Measurements from ENCODE around the gene CCL7.

Gene CCL7

GRCh38 chr17:34305606-34306005 is 35.6 kb downstream of the CCL7 start:
- Histone ChIP-seq H3K9me3 (ENCODE audit: control insufficient read depth, insufficient read depth, low read length) (no peaks in the 10 kb centered on the region), H3K4me2 (ENCODE audit: low read length) (no peak overlapping the region), H3K4me1 (ENCODE audit: control insufficient read depth, low read length) (no peaks in the 10 kb centered on the region), H3K9me2 (replicated peaks; ENCODE audit: control insufficient read depth, low read length) (no peaks in the 10 kb centered on the region), H3K79me2 (ENCODE audit: control insufficient read depth, low read length) (no peaks in the 10 kb centered on the region), H3K4me3 (ENCODE audit: low read length) (no peak overlapping the region), H3K36me3 (ENCODE audit: control insufficient read depth, low read length) (no peaks in the 10 kb centered on the region), H3F3A (ENCODE audit: control insufficient read depth, insufficient read depth) (no peaks in the 10 kb centered on the region), H3K27ac (ENCODE audit: low read depth, low read length) (no peak overlapping the region), H3K27me3 (ENCODE audit: control insufficient read depth, low read length) (no peaks in the 10 kb centered on the region; the same call in 1 of the 2 replicates), H4K20me1 (ENCODE audit: control insufficient read depth, insufficient read depth, low read depth, low read length) (no peaks in the 10 kb centered on the region)
- TF ChIP-seq EZH2phosphoT487 (IDR thresholded peaks at IDR 0.05; ENCODE audit: borderline replicate concordance, low read length), result no peak
- TF ChIP-seq, protein P1, sequence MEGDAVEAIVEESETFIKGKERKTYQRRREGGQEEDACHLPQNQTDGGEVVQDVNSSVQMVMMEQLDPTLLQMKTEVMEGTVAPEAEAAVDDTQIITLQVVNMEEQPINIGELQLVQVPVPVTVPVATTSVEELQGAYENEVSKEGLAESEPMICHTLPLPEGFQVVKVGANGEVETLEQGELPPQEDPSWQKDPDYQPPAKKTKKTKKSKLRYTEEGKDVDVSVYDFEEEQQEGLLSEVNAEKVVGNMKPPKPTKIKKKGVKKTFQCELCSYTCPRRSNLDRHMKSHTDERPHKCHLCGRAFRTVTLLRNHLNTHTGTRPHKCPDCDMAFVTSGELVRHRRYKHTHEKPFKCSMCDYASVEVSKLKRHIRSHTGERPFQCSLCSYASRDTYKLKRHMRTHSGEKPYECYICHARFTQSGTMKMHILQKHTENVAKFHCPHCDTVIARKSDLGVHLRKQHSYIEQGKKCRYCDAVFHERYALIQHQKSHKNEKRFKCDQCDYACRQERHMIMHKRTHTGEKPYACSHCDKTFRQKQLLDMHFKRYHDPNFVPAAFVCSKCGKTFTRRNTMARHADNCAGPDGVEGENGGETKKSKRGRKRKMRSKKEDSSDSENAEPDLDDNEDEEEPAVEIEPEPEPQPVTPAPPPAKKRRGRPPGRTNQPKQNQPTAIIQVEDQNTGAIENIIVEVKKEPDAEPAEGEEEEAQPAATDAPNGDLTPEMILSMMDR (IDR thresholded peaks at IDR 0.05; ENCODE audit: low read depth, low read length, poor library complexity, severe bottlenecking), result no peak

DNA sequence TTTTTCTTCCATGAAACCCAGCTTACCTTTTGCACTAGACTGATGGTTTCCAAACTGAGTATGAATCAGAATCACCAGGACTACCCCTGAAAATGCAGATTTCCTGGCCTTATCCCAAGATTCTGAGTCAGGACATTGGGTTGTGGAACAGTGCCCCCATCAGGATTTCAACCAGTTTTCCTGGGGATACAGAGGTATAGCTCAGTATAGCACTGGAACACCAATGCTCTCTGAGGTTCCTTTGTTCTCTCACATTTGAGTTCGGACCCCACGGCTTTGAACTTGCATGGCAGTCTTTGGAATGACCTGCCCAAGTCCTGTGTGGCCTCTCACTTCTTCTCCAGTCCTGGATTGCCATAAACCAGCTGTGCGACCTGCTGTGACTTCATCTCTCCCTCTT is 36.4 kb downstream of the CCL7 start:
- Histone ChIP-seq H3K79me2 (ENCODE audit: control insufficient read depth, low read length) (no peaks in the 10 kb centered on the region), H3K36me3 (ENCODE audit: control insufficient read depth, low read length) (no peaks in the 10 kb centered on the region), H3K9me3 (ENCODE audit: control insufficient read depth, insufficient read depth, low read length) (no peaks in the 10 kb centered on the region), H3K4me1 (ENCODE audit: control insufficient read depth, low read length) (no peaks in the 10 kb centered on the region), H3K27me3 (ENCODE audit: control insufficient read depth, low read length) (no peaks in the 10 kb centered on the region; the same call in 1 of the 2 replicates), H3F3A (ENCODE audit: control insufficient read depth, insufficient read depth) (no peaks in the 10 kb centered on the region), H3K27ac (ENCODE audit: low read depth, low read length) (no peak overlapping the region), H3K4me2 (ENCODE audit: low read length) (no peak overlapping the region), H3K4me3 (ENCODE audit: low read length) (no peak overlapping the region), H4K20me1 (ENCODE audit: control insufficient read depth, insufficient read depth, low read depth, low read length) (no peaks in the 10 kb centered on the region), H3K9me2 (replicated peaks; ENCODE audit: control insufficient read depth, low read length) (no peaks in the 10 kb centered on the region)
- TF ChIP-seq, protein P1 (IDR thresholded peaks at IDR 0.05; ENCODE audit: low read depth, low read length, poor library complexity, severe bottlenecking), result no peak
- TF ChIP-seq EZH2phosphoT487 (IDR thresholded peaks at IDR 0.05; ENCODE audit: borderline replicate concordance, low read length), result no peak

DNA sequence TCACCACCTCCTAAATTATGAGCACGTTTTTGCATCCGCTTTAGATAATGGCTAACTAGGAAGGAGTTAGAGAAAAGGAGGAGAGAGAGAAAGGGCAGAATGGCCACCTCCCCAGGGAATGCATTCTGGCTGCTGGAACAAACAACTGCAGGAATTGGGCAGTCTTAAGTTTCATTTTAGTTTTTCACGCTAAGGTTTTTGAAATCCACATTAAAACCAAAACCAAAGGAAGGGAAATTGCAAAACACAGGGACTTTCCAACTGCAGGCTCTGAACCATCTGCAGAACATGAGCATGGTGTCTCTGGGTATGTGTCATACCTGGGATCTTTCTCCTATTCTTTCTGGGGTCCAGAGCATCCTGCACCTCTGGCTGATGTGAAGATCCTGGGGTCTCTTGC is 37.1 kb downstream of the CCL7 start:
- no peaks in the 10 kb centered on the region for H3K79me2 ChIP-seq (ENCODE audit: control insufficient read depth, low read length)
- H3K9me2 ChIP-seq (replicated peaks; ENCODE audit: control insufficient read depth, low read length), result no peaks in the 10 kb centered on the region
- H3K4me3 ChIP-seq (ENCODE audit: low read length), result no peak overlapping the region
- no peaks in the 10 kb centered on the region for H4K20me1 ChIP-seq (ENCODE audit: control insufficient read depth, insufficient read depth, low read depth, low read length)
- no peaks in the 10 kb centered on the region for H3F3A ChIP-seq (ENCODE audit: control insufficient read depth, insufficient read depth)
- TF ChIP-seq, protein P1 (IDR thresholded peaks at IDR 0.05; ENCODE audit: low read depth, low read length, poor library complexity, severe bottlenecking), result no peak
- no peak for TF ChIP-seq EZH2phosphoT487 (IDR thresholded peaks at IDR 0.05; ENCODE audit: borderline replicate concordance, low read length)
- H3K27me3 ChIP-seq (ENCODE audit: control insufficient read depth, low read length), result no peaks in the 10 kb centered on the region; the same call in 1 of the 2 replicates
- H3K27ac ChIP-seq (ENCODE audit: low read depth, low read length), result no peak overlapping the region
- no peaks in the 10 kb centered on the region for H3K9me3 ChIP-seq (ENCODE audit: control insufficient read depth, insufficient read depth, low read length)
- H3K4me2 ChIP-seq (ENCODE audit: low read length), result no peak overlapping the region
- no peaks in the 10 kb centered on the region for H3K36me3 ChIP-seq (ENCODE audit: control insufficient read depth, low read length)
- no peaks in the 10 kb centered on the region for H3K4me1 ChIP-seq (ENCODE audit: control insufficient read depth, low read length)
